ENCODE results near the gene SPOCK2. TPM values are rescaled to one million over a fixed set of nuclear protein-coding genes. Genes with fewer than 3 reads are reported as not detected.

SPOCK2 gene
- total and polyA plus RNA-seq, 2 of the 13 experiments (the other 11 are each of a cell fraction or from before 2014, with no cell fraction given): 8.6 to 30.6 TPM

DNA sequence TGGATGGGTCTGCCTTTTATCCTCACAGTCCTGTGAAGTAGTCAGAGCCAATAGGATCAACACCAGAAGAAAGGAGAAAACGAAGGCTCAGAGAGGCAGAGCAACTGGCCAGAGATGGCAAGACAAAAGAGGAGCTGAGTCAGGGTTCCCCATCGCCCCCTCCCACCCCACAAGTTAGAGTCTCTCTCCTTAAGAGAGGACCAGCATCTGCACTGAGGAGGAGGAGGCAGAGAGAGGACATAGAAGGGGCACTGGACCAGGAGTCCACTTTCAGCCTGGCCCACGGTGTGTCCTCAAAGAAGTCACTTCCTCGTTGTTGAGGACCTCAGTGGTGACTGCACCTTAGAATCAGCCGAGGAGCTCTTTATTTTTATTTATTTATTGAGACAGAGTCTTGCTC lies 11.6 kb downstream of the SPOCK2 start (continued):
- TF ChIP-seq GABPA (IDR thresholded peaks at IDR 0.05; ENCODE audit: low read depth, low read length) (no peak), GABPA (CRISPR knock-in tag; IDR thresholded peaks at IDR 0.05; ENCODE audit: low read depth) (no peak), SMYD3 (CRISPR knock-in tag; IDR thresholded peaks at IDR 0.05) (no peak), ADNP (CRISPR knock-in tag; IDR thresholded peaks at IDR 0.05) (no peak), RBM39 (IDR thresholded peaks at IDR 0.05; ENCODE audit: low read depth, low read length, poor library complexity, severe bottlenecking) (no peak), ZSCAN30 (CRISPR knock-in tag; IDR thresholded peaks at IDR 0.05) (no peak)
- TF ChIP-seq, protein P1, sequence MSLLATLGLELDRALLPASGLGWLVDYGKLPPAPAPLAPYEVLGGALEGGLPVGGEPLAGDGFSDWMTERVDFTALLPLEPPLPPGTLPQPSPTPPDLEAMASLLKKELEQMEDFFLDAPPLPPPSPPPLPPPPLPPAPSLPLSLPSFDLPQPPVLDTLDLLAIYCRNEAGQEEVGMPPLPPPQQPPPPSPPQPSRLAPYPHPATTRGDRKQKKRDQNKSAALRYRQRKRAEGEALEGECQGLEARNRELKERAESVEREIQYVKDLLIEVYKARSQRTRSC (CRISPR knock-in tag; IDR thresholded peaks at IDR 0.05; ENCODE audit: low read depth): no peak

DNA sequence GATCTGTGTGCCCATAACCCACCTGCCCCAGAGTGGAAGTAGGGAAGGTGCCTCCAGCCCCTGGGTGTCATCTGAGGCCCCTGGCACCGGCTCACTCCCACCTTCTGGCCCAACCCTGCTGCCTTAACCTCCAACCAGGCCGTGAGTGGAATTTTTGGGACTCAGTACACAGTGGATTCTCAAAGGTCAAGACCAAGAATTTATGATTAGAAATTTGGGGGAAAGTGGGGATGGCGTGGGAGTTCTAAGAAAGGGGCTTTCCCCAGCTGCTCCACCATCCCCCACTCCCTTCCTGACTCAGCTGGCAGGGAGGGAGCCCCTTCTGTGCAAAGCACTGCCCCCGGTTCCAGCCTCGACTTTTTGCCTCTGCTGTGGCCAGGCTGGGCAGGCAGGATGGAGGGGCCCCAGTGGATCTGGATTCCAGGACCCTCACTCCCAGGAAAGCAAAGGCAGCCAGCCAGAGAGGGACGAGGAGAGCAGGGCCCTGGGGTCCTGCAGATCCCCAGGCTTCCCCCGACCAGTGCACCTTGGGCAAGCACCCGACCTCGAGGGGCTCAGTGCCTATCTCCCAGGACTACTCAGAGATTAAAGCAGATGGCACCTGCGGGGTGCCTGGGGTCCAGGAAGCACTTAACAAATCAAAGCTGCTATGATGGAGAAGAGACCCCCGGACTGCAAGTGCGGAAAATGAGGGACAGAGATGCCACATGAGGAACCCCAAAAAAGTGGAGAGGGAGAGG lies 12.8 kb downstream of the SPOCK2 start:
- TF ChIP-seq ZNF30 (CRISPR knock-in tag; IDR thresholded peaks at IDR 0.05) (no peak), HCFC1 (IDR thresholded peaks at IDR 0.05; ENCODE audit: low read depth, low read length) (no peak), ZSCAN30 (CRISPR knock-in tag; IDR thresholded peaks at IDR 0.05) (no peak), SMAD9 (CRISPR knock-in tag; IDR thresholded peaks at IDR 0.05) (no peak), ZNF549 (CRISPR knock-in tag; IDR thresholded peaks at IDR 0.05) (no peak), ZBTB7A (CRISPR knock-in tag; IDR thresholded peaks at IDR 0.05) (no peak), SNRNP70 (IDR thresholded peaks at IDR 0.05; ENCODE audit: low read depth, low read length) (no peak), ZFP62 (CRISPR knock-in tag; IDR thresholded peaks at IDR 0.05) (no peak), DNMT1 (CRISPR knock-in tag; IDR thresholded peaks at IDR 0.05) (no peak), ATM (IDR thresholded peaks at IDR 0.05; ENCODE audit: borderline replicate concordance) (no peak), XBP1 (CRISPR knock-in tag; IDR thresholded peaks at IDR 0.05) (no peak), TCF12 (IDR thresholded peaks at IDR 0.05) (no peak), TCF12 (CRISPR knock-in tag; IDR thresholded peaks at IDR 0.05) (no peak), ZNF749 (CRISPR knock-in tag; IDR thresholded peaks at IDR 0.05; ENCODE audit: borderline replicate concordance) (no peak)
- TF ChIP-seq, protein P2, sequence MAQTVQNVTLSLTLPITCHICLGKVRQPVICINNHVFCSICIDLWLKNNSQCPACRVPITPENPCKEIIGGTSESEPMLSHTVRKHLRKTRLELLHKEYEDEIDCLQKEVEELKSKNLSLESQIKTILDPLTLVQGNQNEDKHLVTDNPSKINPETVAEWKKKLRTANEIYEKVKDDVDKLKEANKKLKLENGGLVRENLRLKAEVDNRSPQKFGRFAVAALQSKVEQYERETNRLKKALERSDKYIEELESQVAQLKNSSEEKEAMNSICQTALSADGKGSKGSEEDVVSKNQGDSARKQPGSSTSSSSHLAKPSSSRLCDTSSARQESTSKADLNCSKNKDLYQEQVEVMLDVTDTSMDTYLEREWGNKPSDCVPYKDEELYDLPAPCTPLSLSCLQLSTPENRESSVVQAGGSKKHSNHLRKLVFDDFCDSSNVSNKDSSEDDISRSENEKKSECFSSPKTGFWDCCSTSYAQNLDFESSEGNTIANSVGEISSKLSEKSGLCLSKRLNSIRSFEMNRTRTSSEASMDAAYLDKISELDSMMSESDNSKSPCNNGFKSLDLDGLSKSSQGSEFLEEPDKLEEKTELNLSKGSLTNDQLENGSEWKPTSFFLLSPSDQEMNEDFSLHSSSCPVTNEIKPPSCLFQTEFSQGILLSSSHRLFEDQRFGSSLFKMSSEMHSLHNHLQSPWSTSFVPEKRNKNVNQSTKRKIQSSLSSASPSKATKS (CRISPR knock-in tag; IDR thresholded peaks at IDR 0.05): no peak
- ChIA-PET CTCF (ENCODE audit: low intra/inter-chr PET ratio, low total read pairs) (no interaction called here), POLR2A (no interaction called here)
- Histone ChIP-seq H3K79me2 (ENCODE audit: insufficient read depth, low read length) (no peaks in the 10 kb centered on the region), H3K4me3 (replicated peaks in 1 of 3; ENCODE audit: insufficient read depth in 1 of 3, low read depth in 2 of 3, low read length in 3 of 3) (no peak overlapping the region), H3K9me3 (ENCODE audit: low read length) (no peaks in the 10 kb centered on the region), H3K27me3 (ENCODE audit: control insufficient read depth in 1 of 2, insufficient read depth in 2 of 2, low read length in 2 of 2) (peaks cover 6 to 34% of the 10 kb centered on the region in 2 experiments), H4K20me1 (ENCODE audit: insufficient read depth, low read length) (no peaks in the 10 kb centered on the region), H3K9ac (ENCODE audit: insufficient read depth, low read depth, low read length) (no peak overlapping the region), H3K4me1 (ENCODE audit: insufficient read depth, low read length) (peaks cover 27% of the 10 kb centered on the region), H3K36me3 (replicated peaks in 1 of 2; ENCODE audit: control insufficient read depth in 1 of 2, insufficient read depth in 2 of 2, low read length in 2 of 2) (no peaks in the 10 kb centered on the region), H2AFZ (ENCODE audit: low read length) (no peak overlapping the region), H3K27ac (ENCODE audit: extremely low read length, insufficient read depth, low read length) (no peak overlapping the region), H3K4me2 (ENCODE audit: low read depth, low read length) (no peak overlapping the region; the same call in 1 of the 2 replicates)
- DNase-seq (ENCODE audit: low spot score): no peak
- intact Hi-C loops (cut with micrococcal nuclease; ENCODE audit: unreplicated experiment) (no loop called here), in situ Hi-C loops (cut with HindIII; ENCODE audit: extremely low pct_ligation_motif_present, low pct_unique_long_range_greater_than_20kb) (loop anchor here (25.0 kb wide), 1 partner anchor 262 kb away; no protein-coding TSS in a partner anchor)
- no TSS peak for BruUV-seq (replicated peaks)
- WGBS (ENCODE audit: low lambda C conversion rate): 19% methylated on average over 8 of the region's 12 CpGs
- FAIRE-seq: no peak
- ATAC-seq: no peak

Data from HepG2 (cell line).